GM12891 (cell line): ENCODE results near the gene ZKSCAN1.

Experiments
- POLR2A ChIP-seq: IDR thresholded peaks from 2 replicates; pipeline ENCODE4 v1.6.1; 2011; ENCODE audit warnings: low read depth, low read length, control low read depth
- POLR2AphosphoS5 ChIP-seq: IDR thresholded peaks from 2 replicates; pipeline ENCODE4 v1.6.1; 2011; ENCODE audit warnings: low read depth, low read length, control low read depth
- SPI1 ChIP-seq: IDR thresholded peaks from 2 replicates; pipeline ENCODE4 v1.6.1; 2011; ENCODE audit warnings: low read depth, low read length, control low read depth
- TAF1 ChIP-seq: IDR thresholded peaks from 2 replicates; pipeline ENCODE4 v1.6.1; 2011; ENCODE audit warnings: low read depth, low read length, control low read depth

DNA sequence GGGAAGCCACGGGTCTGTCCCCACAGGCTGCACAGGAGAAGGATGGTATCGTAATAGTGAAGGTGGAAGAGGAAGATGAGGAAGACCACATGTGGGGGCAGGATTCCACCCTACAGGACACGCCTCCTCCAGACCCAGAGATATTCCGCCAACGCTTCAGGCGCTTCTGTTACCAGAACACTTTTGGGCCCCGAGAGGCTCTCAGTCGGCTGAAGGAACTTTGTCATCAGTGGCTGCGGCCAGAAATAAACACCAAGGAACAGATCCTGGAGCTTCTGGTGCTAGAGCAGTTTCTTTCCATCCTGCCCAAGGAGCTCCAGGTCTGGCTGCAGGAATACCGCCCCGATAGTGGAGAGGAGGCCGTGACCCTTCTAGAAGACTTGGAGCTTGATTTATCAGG lies 8.1 kb downstream of the ZKSCAN1 start:
- TF ChIP-seq POLR2A (no peak), POLR2AphosphoS5 (no peak), TAF1 (no peak), SPI1 (no peak)
